Neural progenitor cell (in vitro differentiated cells): Measurements from ENCODE around the gene ADGRG1.

Source experiments
- EZH2 ChIP-seq: fragments of 200-600 bp; sonication (generic); IDR thresholded peaks from 2 replicates; pipeline ENCODE4 v1.6.1; 2017; ENCODE audit warnings: antibody characterized with exemption, mild to moderate bottlenecking, moderate library complexity
- TF ChIP-seq, protein P1 (sequence below): fragments of 200-600 bp; sonication (generic); IDR thresholded peaks from 2 replicates; pipeline ENCODE4 v1.5.1; 2017; ENCODE audit warnings: antibody characterized with exemption, mild to moderate bottlenecking

- TF ChIP-seq, protein P1, sequence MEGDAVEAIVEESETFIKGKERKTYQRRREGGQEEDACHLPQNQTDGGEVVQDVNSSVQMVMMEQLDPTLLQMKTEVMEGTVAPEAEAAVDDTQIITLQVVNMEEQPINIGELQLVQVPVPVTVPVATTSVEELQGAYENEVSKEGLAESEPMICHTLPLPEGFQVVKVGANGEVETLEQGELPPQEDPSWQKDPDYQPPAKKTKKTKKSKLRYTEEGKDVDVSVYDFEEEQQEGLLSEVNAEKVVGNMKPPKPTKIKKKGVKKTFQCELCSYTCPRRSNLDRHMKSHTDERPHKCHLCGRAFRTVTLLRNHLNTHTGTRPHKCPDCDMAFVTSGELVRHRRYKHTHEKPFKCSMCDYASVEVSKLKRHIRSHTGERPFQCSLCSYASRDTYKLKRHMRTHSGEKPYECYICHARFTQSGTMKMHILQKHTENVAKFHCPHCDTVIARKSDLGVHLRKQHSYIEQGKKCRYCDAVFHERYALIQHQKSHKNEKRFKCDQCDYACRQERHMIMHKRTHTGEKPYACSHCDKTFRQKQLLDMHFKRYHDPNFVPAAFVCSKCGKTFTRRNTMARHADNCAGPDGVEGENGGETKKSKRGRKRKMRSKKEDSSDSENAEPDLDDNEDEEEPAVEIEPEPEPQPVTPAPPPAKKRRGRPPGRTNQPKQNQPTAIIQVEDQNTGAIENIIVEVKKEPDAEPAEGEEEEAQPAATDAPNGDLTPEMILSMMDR, result no peak
- no peak for TF ChIP-seq EZH2
Measured at GRCh38 chr16:57593021-57593420, 35.4 kb upstream of the ADGRG1 start.
